GM12878 (cell line): ENCODE measurements around the gene ME2. TPM values are rescaled to one million over a fixed set of nuclear protein-coding genes. Genes with fewer than 3 reads are reported as not detected.

Experiments used
- ATAC-seq: fragments of 200-7000 bp; cut with Tn5 transposase; 3 replicates; pipeline ENCODE4 v1.9.1; 2020; ENCODE audit warnings: mild to moderate bottlenecking, moderate library complexity
- BruUV-seq: library from RNA; stranded (reverse); fragments of 400-500 nt; replicated peaks from 2 replicates; lab custom pipeline; 2021; lab: Mats Ljungman, UMichigan
- CTCF ChIA-PET: fragments of 300-600 bp; sonication (Branson Sonifier 250); formaldehyde crosslinking; extraction: SDS; loops from one replicate; lab custom pipeline; 2021; ENCODE audit warnings: inconsistent platforms; lab: Yijun Ruan, JAX
- POLR2A ChIA-PET: fragments of 350-600 bp; formaldehyde crosslinking; extraction: SDS; loops from one replicate; lab custom pipeline; 2021; ENCODE audit warnings: inconsistent platforms; lab: Charles Lee
- RAD21 ChIA-PET: fragments of 300-600 bp; sonication (Branson Sonifier 250); formaldehyde crosslinking; loops from one replicate; lab custom pipeline; 2023; ENCODE audit warnings: antibody characterized with exemption; ENCODE audit not compliant: unreplicated experiment; lab: Charles Lee
- SMC1A ChIA-PET: fragments of 300-600 bp; sonication (Branson Sonifier 250); formaldehyde crosslinking; loops from one replicate; lab custom pipeline; 2023; ENCODE audit not compliant: unreplicated experiment, uncharacterized antibody; lab: Charles Lee
- DNase-seq: peaks from one replicate; pipeline ENCODE4 v3.0.0-alpha.2; 2011; ENCODE audit warnings: low read depth, low spot score
- FAIRE-seq: peaks from 3 replicates; lab custom pipeline; 2011; peaks lifted over from hg19 to GRCh38; lab: Jason Lieb, UNC
- H2AFZ ChIP-seq: 2 replicates; pipeline ENCODE4 v1.6.0; 2011; ENCODE audit warnings: low read depth, low read length, control low read depth; ENCODE audit not compliant: control insufficient read depth
- H3K27ac ChIP-seq: 2 replicates; pipeline ENCODE4 v1.5.1; 2011; ENCODE audit warnings: control low read depth; ENCODE audit not compliant: control insufficient read depth, insufficient read depth
- H3K27me3 ChIP-seq, 2 experiments: replicated peaks in 1 of 2; 2 replicates each; pipeline versions ENCODE4 v1.6.0 to v1.6.1; 2011; ENCODE audit warnings: low read length in 1 of 2; ENCODE audit not compliant: control insufficient read depth in 2 of 2, insufficient read depth in 2 of 2
- H3K36me3 ChIP-seq, 2 experiments: 2 replicates each; pipeline ENCODE4 v1.5.1; 2011; ENCODE audit warnings: low read length in 1 of 2; ENCODE audit not compliant: control insufficient read depth in 2 of 2, insufficient read depth in 2 of 2
- H3K4me1 ChIP-seq: 2 replicates; pipeline ENCODE4 v1.6.1; 2011; ENCODE audit warnings: mild to moderate bottlenecking, low read length, moderate library complexity, mixed read lengths; ENCODE audit not compliant: control insufficient read depth, insufficient read depth
- H3K4me2 ChIP-seq: 2 replicates; pipeline ENCODE4 v1.6.0; 2011; ENCODE audit warnings: control low read depth; ENCODE audit not compliant: control insufficient read depth, insufficient read depth
- H3K4me3 ChIP-seq: fragments of 200-600 bp; sonication (generic); 2 replicates; pipeline ENCODE4 v1.5.1; 2016
- H3K79me2 ChIP-seq: 2 replicates; pipeline ENCODE4 v1.6.0; 2011; ENCODE audit warnings: low read length; ENCODE audit not compliant: control insufficient read depth, insufficient read depth
- H3K9ac ChIP-seq: 2 replicates; pipeline ENCODE4 v1.8.0; 2011; ENCODE audit warnings: low read length, control low read depth, mixed read lengths; ENCODE audit not compliant: control insufficient read depth, insufficient read depth
- H3K9me3 ChIP-seq: replicated peaks from 3 replicates; pipeline ENCODE4 v1.5.1; 2011; ENCODE audit warnings: mild to moderate bottlenecking, low read length; ENCODE audit not compliant: control insufficient read depth, insufficient read depth
- H4K20me1 ChIP-seq: 2 replicates; pipeline ENCODE4 v1.6.0; 2011; ENCODE audit not compliant: control insufficient read depth, insufficient read depth
- CBX3 ChIP-seq: fragments of 200-600 bp; sonication (generic); IDR thresholded peaks from 2 replicates; pipeline ENCODE4 v1.6.1; 2016; ENCODE audit warnings: low read depth, borderline replicate concordance
- CREM ChIP-seq: IDR thresholded peaks from 2 replicates; pipeline ENCODE4 v1.6.1; 2014; ENCODE audit warnings: antibody characterized with exemption, low read depth
- CUX1 ChIP-seq: IDR thresholded peaks from 2 replicates; pipeline ENCODE4 v1.6.1; 2012; ENCODE audit warnings: improper control_type of control experiment, low read depth, low read length; ENCODE audit not compliant: insufficient replicate concordance
- HCFC1 ChIP-seq: fragments of 150-350 bp; IDR thresholded peaks from 2 replicates; pipeline ENCODE4 v1.6.1; 2014; ENCODE audit warnings: low read length
- HSF1 ChIP-seq: fragments of 150-350 bp; IDR thresholded peaks from 2 replicates; pipeline ENCODE4 v1.6.1; 2014; ENCODE audit warnings: mild to moderate bottlenecking, low read depth, low read length
- KAT2A ChIP-seq: conservative IDR thresholded peaks from 2 replicates; pipeline ENCODE4 v1.6.1; 2011; ENCODE audit warnings: low read depth, low read length; ENCODE audit not compliant: control insufficient read depth
- MTA2 ChIP-seq: fragments of 450-650 bp; IDR thresholded peaks from 2 replicates; pipeline ENCODE4 v1.6.1; 2016; ENCODE audit warnings: low read depth, mild to moderate bottlenecking, moderate library complexity
- POLR2A ChIP-seq: IDR thresholded peaks from 2 replicates; pipeline ENCODE4 v1.6.1; 2011; ENCODE audit warnings: low read depth, mild to moderate bottlenecking, low read length
- POLR2AphosphoS5 ChIP-seq: IDR thresholded peaks from 2 replicates; pipeline ENCODE4 v1.6.1; 2011; ENCODE audit warnings: mild to moderate bottlenecking, low read length, inconsistent platforms
- RELA ChIP-seq: fragments of 450-650 bp; IDR thresholded peaks from 2 replicates; pipeline ENCODE4 v1.8.0; 2014; ENCODE audit warnings: borderline replicate concordance; ENCODE audit not compliant: partially characterized antibody
- SIN3A ChIP-seq: IDR thresholded peaks from 2 replicates; pipeline ENCODE4 v1.6.1; 2012; ENCODE audit warnings: low read depth, low read length, improper control_type of control experiment
- STAT1 ChIP-seq: fragments of 450-650 bp; conservative IDR thresholded peaks from 2 replicates; pipeline ENCODE4 v1.6.1; 2014; ENCODE audit warnings: antibody characterized with exemption, mild to moderate bottlenecking
- ZNF207 ChIP-seq: fragments of 450-650 bp; IDR thresholded peaks from 2 replicates; pipeline ENCODE4 v1.6.1; 2014; ENCODE audit warnings: antibody characterized with exemption, mild to moderate bottlenecking, borderline replicate concordance
- ZNF274 ChIP-seq: IDR thresholded peaks from one replicate; pipeline ENCODE4 v1.8.0; 2011; ENCODE audit not compliant: insufficient read length, insufficient read depth
- ZNF384 ChIP-seq: IDR thresholded peaks from 2 replicates; pipeline ENCODE4 v1.6.1; 2012; ENCODE audit warnings: low read depth, mild to moderate bottlenecking, low read length, improper control_type of control experiment, borderline replicate concordance
- WGBS: methylation state at CpG from one replicate; pipeline ENCODE4 v1.1.6; 2016; ENCODE audit warnings: low lambda C conversion rate; ENCODE audit not compliant: insufficient replicate concordance, insufficient coverage; ENCODE audit errors: missing lambda C conversion rate; 5-methylcytosine and 5-hydroxymethylcytosine counted together
- in situ Hi-C: fragments of 300-500 bp; cut with MboI; formaldehyde crosslinking; loops from 9 replicates; pipeline ENCODE4 v1.14.3; 2018; ENCODE audit warnings: mixed read lengths
- intact Hi-C: fragments of 100-400 bp; cut with micrococcal nuclease; formaldehyde crosslinking; loops from one replicate; pipeline ENCODE4 v1.14.2; 2022; ENCODE audit not compliant: unreplicated experiment
- polyA plus RNA-seq, 11 experiments: library from polyadenylated mRNA; depleted of rRNA in 4 of 11; unstranded in 6 of 11; stranded (reverse) in 5 of 11; fragments of >200 nt; fragmentation: Nextera tagmentation in 4 of 11; fragmentation: Illumina TruSeq in 1 of 11; extraction: Ambion mirVana in 4 of 11; extraction: Trizol in 1 of 11; gene quantifications; 1 replicate in 1 of 11; 2 replicates in 10 of 11; pipeline versions ENCODE4 v1.2.1 to v1.2.3, GENCODE V29; 2011 to 2016; ENCODE audit warnings: inconsistent platforms in 2 of 11, missing spikeins in 2 of 11, low read depth in 1 of 11
- total RNA-seq, 4 experiments: library from RNA; depleted of rRNA in 3 of 4; stranded (reverse); fragments of >200 nt in 3 of 4; fragmentation: Illumina TruSeq in 1 of 4; extraction: Trizol in 1 of 4; gene quantifications; 2 replicates each; pipeline versions ENCODE4 v1.2.1 to v1.2.3, GENCODE V29; 2013 to 2021

ME2 gene
- total and polyA plus RNA-seq, 10 of the 15 experiments (the other 5 are each of a cell fraction or from before 2014, with no cell fraction given), result 41.3 to 155 (median 133) TPM

DNA sequence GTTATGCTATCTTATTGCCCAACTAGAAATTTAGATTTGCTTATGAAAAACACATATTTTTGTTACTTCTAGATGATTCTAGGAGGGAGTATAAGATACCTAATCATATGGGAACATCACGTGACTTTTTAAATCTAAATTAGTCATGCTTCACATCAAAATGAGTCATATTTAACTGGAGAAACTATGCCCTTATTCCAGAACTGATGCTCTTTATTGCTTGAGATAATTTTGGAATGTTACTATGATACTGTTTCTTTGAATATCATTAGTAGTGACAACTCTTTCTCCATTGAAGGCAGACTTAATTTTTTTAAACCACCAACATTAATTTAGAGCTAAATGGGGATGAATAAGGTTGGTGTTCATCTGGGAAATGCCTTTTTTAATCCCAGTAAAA lies 69.0 kb downstream of the ME2 start (continued):
- TF ChIP-seq CREM (no peak), HCFC1 (no peak), POLR2AphosphoS5 (no peak), ZNF274 (no peak), KAT2A (no peak), RELA (no peak), STAT1 (no peak)

DNA sequence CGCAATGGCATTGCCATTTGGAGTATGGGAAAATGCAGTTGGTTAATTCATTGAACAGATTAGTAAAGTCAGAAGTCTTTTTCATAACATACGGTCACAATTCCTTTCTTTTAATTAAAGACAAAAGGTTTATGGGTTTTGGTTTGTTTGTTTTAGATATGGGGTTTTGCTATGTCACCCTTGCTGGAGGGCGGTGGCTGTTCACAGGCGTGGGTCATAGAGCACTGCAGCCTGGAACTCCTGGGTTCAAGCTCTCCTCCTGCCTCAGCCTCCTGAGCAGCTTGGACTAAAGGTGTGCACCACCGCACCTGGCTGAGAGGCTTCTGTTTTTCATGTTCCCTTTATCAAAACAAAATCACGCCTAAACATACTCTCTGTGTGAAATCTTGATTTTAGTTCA lies 70.3 kb downstream of the ME2 start:
- WGBS, result 97% methylated on average over 6 of the region's 6 CpGs
- CTCF ChIA-PET, result no interaction called here
- ATAC-seq (no peak), FAIRE-seq (peak; percentile 35), DNase-seq (no peak)
- in situ Hi-C loops (no loop called here), intact Hi-C loops (no loop called here)
- RAD21 ChIA-PET, result no interaction called here
- H3K9ac ChIP-seq, result no peak overlapping the region
- no peaks in the 10 kb centered on the region for H3K27me3 ChIP-seq
- H2AFZ ChIP-seq, result no peak overlapping the region
- POLR2A ChIA-PET, result interaction anchor here (0.6 kb wide), 1 partner anchor 70 kb away, joined by 10 read pairs; no protein-coding TSS in a partner anchor
- H3K4me1 ChIP-seq, result no peaks in the 10 kb centered on the region
- no peaks in the 10 kb centered on the region for H3K9me3 ChIP-seq
- H3K4me2 ChIP-seq, result no peak overlapping the region
- H3K79me2 ChIP-seq, result no peaks in the 10 kb centered on the region
- SMC1A ChIA-PET, result no interaction called here
- BruUV-seq, result no TSS peak
- H3K27ac ChIP-seq, result no peak overlapping the region
- H3K36me3 ChIP-seq, result peaks cover 2 to 7% of the 10 kb centered on the region in 2 experiments; a peak in 3 of 4 replicates
- no peak overlapping the region for H3K4me3 ChIP-seq
- H4K20me1 ChIP-seq, result no peaks in the 10 kb centered on the region
- TF ChIP-seq POLR2A, result no peak
- no peak for TF ChIP-seq ZNF207
- no peak for TF ChIP-seq CUX1
- no peak for TF ChIP-seq HSF1
- TF ChIP-seq SIN3A, result no peak
- no peak for TF ChIP-seq CBX3
- TF ChIP-seq ZNF384, result no peak
- TF ChIP-seq HCFC1, result no peak
- no peak for TF ChIP-seq MTA2
